Stimulated activated memory B cell treated with anti-CD40 and anti-IgM and Interleukin-4, amounts not matched to agents 10 μg/mL and 1 μg/mL and 100 μg/mL, for 72 hours (primary cell): ENCODE data around the gene SLC25A20.
A peak's percentile ranks its signal among the peaks of the same experiment; 100 is the strongest.
"Not testable (repeated sequence)": the region's sequence is repeated elsewhere in the genome, so short reads cannot be mapped to it uniquely, and the experiment has no call there.

Source experiments
- ATAC-seq: fragments of 150-1000 bp; cut with Tn5 transposase; 2 replicates; pipeline ENCODE4 v1.10.0; 2021
- H3K27ac Mint-ChIP-seq: one replicate; pipeline ENCODE4 v1.8.0; 2022; ENCODE audit warnings: mild to moderate bottlenecking, mixed read lengths
- H3K27me3 Mint-ChIP-seq: one replicate; pipeline ENCODE4 v1.8.0; 2022; ENCODE audit warnings: mixed read lengths
- H3K36me3 Mint-ChIP-seq: one replicate; pipeline ENCODE4 v1.8.0; 2022; ENCODE audit warnings: mixed read lengths
- H3K4me1 Mint-ChIP-seq: one replicate; pipeline ENCODE4 v1.8.0; 2022; ENCODE audit warnings: mixed read lengths
- H3K4me3 Mint-ChIP-seq: one replicate; pipeline ENCODE4 v1.8.0; 2022; ENCODE audit warnings: mild to moderate bottlenecking, moderate library complexity, mixed read lengths
- H3K9me3 Mint-ChIP-seq: one replicate; pipeline ENCODE4 v1.8.0; 2022; ENCODE audit warnings: mixed read lengths

Gene SLC25A20

DNA sequence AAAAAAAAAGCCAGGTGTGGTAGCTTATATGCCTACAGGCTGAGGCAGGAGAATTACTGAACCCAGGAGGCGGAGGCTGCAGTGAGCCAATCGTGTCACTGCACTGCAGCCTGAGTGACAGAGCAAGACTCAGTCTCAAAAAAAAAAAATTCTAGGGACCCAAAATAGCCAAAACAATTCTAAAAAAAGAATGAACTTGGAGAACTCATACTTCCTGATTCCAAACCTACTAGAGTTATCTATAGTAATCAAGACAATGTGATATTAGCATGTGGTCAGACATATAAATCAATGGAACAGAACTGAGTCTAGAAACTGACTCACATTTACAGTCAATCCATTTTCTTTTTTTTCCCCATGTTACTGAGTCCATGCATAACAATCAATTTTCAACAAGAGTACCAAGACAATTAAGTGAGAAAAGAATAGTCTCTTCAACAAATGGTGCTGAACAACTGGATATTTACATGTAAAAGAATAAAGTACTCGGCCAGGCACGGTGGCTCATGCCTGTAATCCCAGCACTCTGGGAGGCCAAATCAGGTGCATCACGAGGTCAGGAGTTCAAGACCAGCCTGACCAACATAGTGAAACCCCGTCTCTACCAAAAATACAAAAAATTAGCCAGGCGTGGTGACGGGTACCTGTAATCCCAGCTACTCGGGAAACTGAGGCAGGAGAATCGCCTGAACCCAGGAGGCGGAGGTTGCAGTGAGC, 62.9 kb downstream of the SLC25A20 start:
- Mint-ChIP-seq H3K27ac (no peak overlapping the region), H3K27me3 (no peaks in the 10 kb centered on the region), H3K4me1 (peaks cover 25% of the 10 kb centered on the region), H3K9me3 (peaks cover 3% of the 10 kb centered on the region), H3K36me3 (peaks cover 27% of the 10 kb centered on the region), H3K4me3 (no peak overlapping the region)
- no peak for ATAC-seq

DNA sequence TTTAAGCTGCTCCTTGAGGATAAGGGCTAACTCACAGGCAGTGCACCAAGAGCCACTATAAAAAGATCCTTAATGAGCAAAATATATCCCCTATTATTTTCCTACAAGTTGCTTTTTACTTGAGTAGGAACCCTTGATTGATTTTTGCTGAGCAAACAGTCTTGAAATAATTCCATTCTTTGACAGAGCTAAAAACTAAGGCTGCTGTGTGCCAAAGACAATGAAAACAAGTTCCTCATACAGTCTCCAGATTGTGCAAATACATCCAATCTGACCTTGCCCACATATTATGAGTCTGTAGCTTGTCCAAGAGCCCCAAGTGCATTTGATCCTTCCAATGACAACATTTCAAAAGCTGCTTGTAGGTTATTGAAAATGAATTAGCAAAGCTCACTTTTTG, 66.0 kb downstream of the SLC25A20 start:
- H3K9me3 Mint-ChIP-seq: no peaks in the 10 kb centered on the region
- peaks cover 12% of the 10 kb centered on the region for H3K4me1 Mint-ChIP-seq
- H3K27me3 Mint-ChIP-seq: no peaks in the 10 kb centered on the region
- H3K36me3 Mint-ChIP-seq: peaks cover 20% of the 10 kb centered on the region
- no peak for ATAC-seq
- H3K4me3 Mint-ChIP-seq: no peak overlapping the region
- no peak overlapping the region for H3K27ac Mint-ChIP-seq

DNA sequence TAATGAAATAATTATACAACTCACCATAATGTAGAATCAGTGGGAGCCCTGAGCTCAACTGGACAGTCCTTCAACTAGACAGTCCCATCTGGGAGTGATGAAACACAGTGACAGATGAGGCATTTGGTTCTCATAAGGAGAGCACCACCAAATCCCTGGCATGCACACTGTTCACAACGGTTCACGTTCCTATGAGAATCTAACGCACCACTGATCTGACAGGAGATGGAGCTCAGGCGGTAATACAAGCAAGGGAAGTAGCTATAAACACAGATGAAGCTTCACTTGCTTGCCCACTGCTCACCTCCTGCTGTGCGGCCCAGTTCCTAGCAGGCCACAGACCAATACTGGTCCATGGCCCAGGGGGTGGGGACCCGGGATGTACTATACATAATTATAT, 68.0 kb downstream of the SLC25A20 start:
- Mint-ChIP-seq H3K4me3 (no peak overlapping the region), H3K9me3 (no peaks in the 10 kb centered on the region), H3K4me1 (peaks cover 14% of the 10 kb centered on the region), H3K27ac (no peak overlapping the region), H3K27me3 (no peaks in the 10 kb centered on the region), H3K36me3 (peaks cover 11% of the 10 kb centered on the region)
- ATAC-seq: no peak

DNA sequence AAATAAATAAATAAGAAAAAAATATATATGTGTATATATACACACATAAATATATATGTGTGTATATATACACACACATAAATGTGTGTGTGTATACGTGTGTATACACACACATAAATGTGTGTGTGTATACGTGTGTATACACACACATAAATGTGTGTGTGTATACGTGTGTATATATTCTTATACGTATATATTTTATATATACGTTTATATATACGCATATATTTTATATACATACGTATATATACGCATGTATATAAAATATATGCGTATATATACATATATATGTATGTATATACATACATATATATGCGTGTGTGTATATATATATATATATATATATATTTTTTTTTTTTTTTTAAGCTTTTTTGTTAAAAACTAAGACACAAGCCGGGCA, 69.2 kb downstream of the SLC25A20 start:
- H3K9me3 Mint-ChIP-seq, H3K27me3 Mint-ChIP-seq: not testable (repeated sequence)

DNA sequence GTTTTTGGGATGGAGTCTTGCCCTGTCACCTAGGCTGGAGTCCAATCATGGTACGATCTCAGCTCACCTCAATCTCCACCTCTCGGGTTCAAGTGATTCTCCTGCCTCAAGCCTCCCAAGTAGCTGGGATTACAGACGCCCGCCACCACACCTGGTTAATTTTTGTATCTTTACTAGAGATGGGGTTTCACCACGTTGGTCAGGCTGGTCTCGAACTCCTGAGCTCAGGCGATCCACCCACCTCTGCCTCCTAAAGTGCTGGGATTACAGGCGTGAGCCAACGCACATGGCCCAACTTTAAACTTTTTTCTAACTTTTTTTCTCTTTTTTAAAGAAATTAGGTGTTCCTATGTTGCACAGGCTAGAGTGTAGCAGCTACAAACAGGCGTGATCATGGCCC, 70.8 kb downstream of the SLC25A20 start:
- ATAC-seq, H3K9me3 Mint-ChIP-seq, H3K36me3 Mint-ChIP-seq, H3K27ac Mint-ChIP-seq, H3K4me3 Mint-ChIP-seq, H3K27me3 Mint-ChIP-seq: not testable (repeated sequence)
- peaks cover 19% of the 10 kb centered on the region for H3K4me1 Mint-ChIP-seq

More for the DNA sequence above, 69.2 kb downstream of the SLC25A20 start:
- not testable (repeated sequence) for H3K27ac Mint-ChIP-seq, H3K36me3 Mint-ChIP-seq, ATAC-seq, H3K4me3 Mint-ChIP-seq
- peaks cover 14% of the 10 kb centered on the region for H3K4me1 Mint-ChIP-seq

DNA sequence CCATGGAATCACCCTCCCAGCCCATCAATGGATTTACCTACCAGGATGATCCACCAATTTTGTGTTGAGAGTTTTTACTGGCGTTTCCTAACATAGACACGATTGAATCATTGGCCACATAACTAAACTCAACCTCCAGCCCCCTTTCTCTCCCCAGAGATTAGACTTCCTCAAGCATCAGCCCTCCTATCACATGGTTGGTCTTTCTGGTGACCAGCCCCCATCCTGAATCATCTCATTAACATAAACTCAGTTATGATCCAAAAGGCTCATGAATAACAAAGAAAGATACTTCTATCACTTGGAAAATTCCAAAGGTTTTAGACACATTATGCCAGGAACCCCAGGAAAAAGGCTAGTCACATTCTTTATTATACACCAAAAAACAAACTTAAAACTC, 72.2 kb downstream of the SLC25A20 start:
- Mint-ChIP-seq H3K4me1 (peaks cover 19% of the 10 kb centered on the region), H3K27ac (peak overlapping the region; percentile 7), H3K27me3 (no peaks in the 10 kb centered on the region), H3K36me3 (peaks cover 10% of the 10 kb centered on the region), H3K4me3 (no peak overlapping the region), H3K9me3 (no peaks in the 10 kb centered on the region)
- ATAC-seq: peak; percentile 65

DNA sequence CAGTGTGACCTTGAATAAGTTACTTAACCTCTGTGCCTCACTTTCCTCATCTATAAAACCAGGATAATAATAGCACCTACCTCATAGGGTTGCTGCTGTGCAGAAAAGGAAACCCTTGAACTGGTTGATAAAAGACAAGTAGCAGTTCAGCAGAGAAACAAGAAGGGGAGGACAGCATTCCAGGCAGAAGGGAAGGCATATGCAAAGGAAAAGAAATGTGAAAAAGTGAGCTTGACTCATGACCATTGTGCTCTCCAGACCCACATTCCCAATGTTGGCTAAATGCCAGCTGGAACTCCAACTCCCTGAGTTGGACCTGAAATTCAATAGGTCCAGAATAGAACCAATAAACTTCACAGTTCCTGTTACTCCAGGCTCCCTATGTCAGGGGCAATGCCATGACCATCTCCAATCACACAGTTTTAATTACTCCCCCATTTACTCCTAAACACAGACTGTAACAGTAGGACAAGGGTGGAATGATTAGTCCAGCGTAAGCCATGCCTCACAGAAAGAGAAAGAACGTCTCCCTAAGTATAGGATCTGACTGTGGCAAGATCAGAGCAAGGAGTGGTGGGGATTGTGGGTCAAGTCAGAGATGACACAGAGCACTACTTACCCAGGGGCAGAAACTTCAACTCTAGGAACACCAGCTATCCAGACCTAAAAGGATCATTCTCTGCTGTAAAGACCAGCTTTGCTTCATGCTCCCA, 77.9 kb downstream of the SLC25A20 start:
- H3K4me3 Mint-ChIP-seq: no peak overlapping the region
- peaks cover 18% of the 10 kb centered on the region for H3K4me1 Mint-ChIP-seq
- ATAC-seq: no peak
- no peak overlapping the region for H3K27ac Mint-ChIP-seq
- peaks cover 10% of the 10 kb centered on the region for H3K36me3 Mint-ChIP-seq
- no peaks in the 10 kb centered on the region for H3K9me3 Mint-ChIP-seq
- H3K27me3 Mint-ChIP-seq: no peaks in the 10 kb centered on the region

DNA sequence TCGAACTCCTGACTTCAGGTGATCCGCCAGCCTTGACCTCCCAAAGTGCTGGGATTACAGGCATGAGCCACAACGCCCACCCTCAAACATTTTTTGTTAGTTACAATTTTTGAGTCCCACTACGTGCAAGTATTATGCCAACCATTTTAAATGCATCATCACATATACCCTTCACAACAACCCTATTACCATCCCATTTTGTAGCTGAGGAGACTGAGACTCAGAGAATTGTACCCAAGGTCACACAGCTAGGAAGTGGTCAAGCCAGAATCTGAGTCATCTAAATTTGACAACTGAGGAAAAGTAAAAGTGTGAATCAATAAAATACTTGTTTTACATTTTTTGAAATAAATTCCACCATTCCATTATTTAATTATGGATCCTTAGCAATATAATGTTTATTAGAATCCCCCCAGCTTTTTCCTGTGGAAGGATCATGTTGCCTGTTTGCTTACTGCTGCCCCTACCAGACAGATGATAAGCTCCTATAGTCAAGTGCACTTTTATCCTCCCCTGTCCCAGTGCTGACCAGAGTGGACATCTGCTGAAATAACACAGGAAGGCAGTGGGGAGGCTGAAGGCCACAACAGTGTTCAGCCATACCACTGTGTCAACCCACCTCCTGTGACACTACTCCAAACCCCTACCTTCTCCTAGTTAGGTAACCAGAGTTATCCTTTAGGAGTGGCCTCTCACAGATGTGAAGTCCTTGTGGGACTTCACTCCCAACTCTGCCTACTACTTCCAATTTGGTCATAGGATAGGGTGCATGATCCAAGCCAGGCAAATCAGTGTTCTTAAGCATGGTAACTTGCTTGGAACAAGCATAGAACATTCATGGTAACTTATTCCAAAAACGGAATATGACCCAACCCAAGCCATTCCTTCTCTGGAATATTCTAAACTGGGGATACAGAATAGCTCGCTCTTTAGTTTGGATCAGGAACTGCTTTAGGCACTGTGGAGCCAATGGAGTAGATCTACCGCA, 79.2 kb downstream of the SLC25A20 start:
- Mint-ChIP-seq H3K27me3 (no peaks in the 10 kb centered on the region), H3K27ac (no peak overlapping the region), H3K4me1 (peaks cover 19% of the 10 kb centered on the region), H3K9me3 (no peaks in the 10 kb centered on the region), H3K36me3 (peaks cover 10% of the 10 kb centered on the region), H3K4me3 (no peak overlapping the region)
- no peak for ATAC-seq

DNA sequence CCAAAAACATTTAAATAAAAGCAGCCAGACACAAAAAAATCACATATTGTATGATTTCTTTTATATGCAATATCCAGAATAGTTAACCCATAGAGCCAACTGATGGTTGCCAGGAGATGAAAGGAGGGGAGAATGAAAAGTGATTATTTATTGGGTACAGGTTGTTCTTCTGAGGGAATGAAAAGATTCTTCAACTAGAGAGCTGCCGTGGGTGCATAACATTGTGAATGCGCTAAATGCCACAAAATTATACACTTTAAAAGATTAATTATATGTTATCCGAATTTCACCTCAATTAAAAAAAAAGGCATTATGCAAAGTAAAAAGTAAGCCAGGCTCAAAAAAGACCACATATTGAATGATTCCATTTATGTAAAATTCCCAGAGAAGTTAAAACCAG, 87.2 kb downstream of the SLC25A20 start:
- H3K27me3 Mint-ChIP-seq: no peaks in the 10 kb centered on the region
- H3K9me3 Mint-ChIP-seq: no peaks in the 10 kb centered on the region
- no peak for ATAC-seq
- peaks cover 20% of the 10 kb centered on the region for H3K4me1 Mint-ChIP-seq
- peak overlapping the region; percentile 60 for H3K4me3 Mint-ChIP-seq
- H3K36me3 Mint-ChIP-seq: no peaks in the 10 kb centered on the region
- peak overlapping the region; percentile 79 for H3K27ac Mint-ChIP-seq
